Cardiac muscle cell (in vitro differentiated cells and primary cell): ENCODE results near the gene MYO19. TPM values are rescaled to one million over a fixed set of nuclear protein-coding genes. Genes with fewer than 3 reads are reported as not detected.

Experiments
- DNase-seq, 2 donors: peaks; one replicate each; pipeline versions ENCODE4 v3.0.0 to v3.0.0-alpha.2; 2010 to 2017; ENCODE audit warnings: low read depth in 1 of 2, low spot score in 1 of 2
- H3K27ac ChIP-seq: fragments of 200-600 bp; sonication (generic); 2 replicates; pipeline ENCODE4 v1.5.1; 2016
- H3K27me3 ChIP-seq: fragments of 200-600 bp; sonication (generic); 2 replicates; pipeline ENCODE4 v1.6.0; 2016; ENCODE audit warnings: control low read depth
- H3K36me3 ChIP-seq: fragments of 200-600 bp; sonication (generic); 2 replicates; pipeline ENCODE4 v1.5.1; 2016; ENCODE audit warnings: control low read depth
- H3K4me1 ChIP-seq: fragments of 200-600 bp; sonication (generic); 2 replicates; pipeline ENCODE4 v1.8.1; 2017; ENCODE audit warnings: low read depth, mild to moderate bottlenecking, mixed run types
- H3K4me3 ChIP-seq: fragments of 200-600 bp; sonication (generic); 2 replicates; pipeline ENCODE4 v1.5.1; 2016; ENCODE audit warnings: mild to moderate bottlenecking
- H3K9me3 ChIP-seq: fragments of 200-600 bp; sonication (generic); 2 replicates; pipeline ENCODE4 v1.5.1; 2017; ENCODE audit warnings: low read depth, mild to moderate bottlenecking, control low read depth
- polyA plus RNA-seq: library from polyadenylated mRNA; unstranded; fragments of >200 nt; fragmentation: Nextera tagmentation; extraction: Ambion mirVana; gene quantifications from 2 replicates; pipeline ENCODE4 v1.2.1, GENCODE V29; 2016
- total RNA-seq: library from RNA; depleted of rRNA; stranded (reverse); fragments of >200 nt; gene quantifications from 2 replicates; pipeline ENCODE4 v1.2.3, GENCODE V29; 2016
- TF ChIP-seq, protein P1 (sequence below): IDR thresholded peaks from 2 replicates; pipeline ENCODE4 v1.5.1; 2012; ENCODE audit warnings: low read depth, mild to moderate bottlenecking, low read length

MYO19 gene
- total RNA-seq (26.7 and 50.8 TPM in 2 replicates), polyA plus RNA-seq (21.0 and 28.9 TPM in 2 replicates)

DNA sequence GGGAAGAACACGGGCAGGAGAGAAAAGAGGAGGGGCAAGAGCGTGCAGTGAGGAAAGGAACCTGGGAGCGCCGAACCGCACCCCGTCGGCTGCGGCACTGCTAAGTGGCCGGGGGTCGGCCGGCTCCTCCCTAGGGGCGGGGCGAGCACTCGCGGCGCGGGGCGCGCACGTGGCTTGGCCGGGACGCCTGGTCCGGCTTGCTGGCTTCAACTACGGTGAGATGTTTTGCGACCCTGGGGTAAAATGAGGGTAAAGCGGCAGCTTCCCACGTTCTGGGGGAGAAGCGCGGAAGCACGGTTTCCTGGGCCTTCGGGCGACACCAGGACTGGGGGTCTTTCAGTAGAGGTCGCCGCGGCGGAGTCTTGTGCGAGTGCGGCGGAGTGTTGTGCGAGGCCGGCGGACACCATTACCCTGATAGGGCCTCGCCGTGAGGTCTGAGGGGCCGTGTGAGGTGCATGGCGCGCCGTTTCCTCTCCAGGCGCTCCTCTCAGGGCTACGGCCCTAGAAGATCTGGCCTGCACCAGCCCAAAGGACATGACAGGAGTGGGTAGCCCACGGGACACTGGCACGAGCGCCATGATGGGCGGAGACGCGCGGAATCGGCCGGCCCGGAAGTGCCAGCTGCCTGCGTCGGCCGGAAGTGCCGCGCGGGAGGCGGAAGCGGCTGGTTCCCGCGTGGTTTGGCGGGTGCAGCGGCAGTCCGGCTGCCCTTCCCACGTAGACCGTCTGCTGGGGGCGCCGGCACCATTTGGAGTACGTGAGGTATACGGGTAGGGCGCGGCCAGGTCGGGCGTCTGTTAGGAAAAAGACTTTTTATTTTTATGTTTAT is at the start of gene MYO19, which contains the start of gene PIGW:
TSS of gene MYO19 (minus strand) at position 29 of the 829 bp plus-strand sequence. CDS start 2,330 bp downstream, outside the sequence.
TSS of gene PIGW (plus strand) at position 148 of the 829 bp plus-strand sequence. CDS start 2,115 bp downstream, outside the sequence.
- Histone ChIP-seq H3K36me3 (peaks cover 5% of the 10 kb centered on the region), H3K4me3 (peak within 1 kb of the TSS; percentile 67)
- TF ChIP-seq, protein P1, sequence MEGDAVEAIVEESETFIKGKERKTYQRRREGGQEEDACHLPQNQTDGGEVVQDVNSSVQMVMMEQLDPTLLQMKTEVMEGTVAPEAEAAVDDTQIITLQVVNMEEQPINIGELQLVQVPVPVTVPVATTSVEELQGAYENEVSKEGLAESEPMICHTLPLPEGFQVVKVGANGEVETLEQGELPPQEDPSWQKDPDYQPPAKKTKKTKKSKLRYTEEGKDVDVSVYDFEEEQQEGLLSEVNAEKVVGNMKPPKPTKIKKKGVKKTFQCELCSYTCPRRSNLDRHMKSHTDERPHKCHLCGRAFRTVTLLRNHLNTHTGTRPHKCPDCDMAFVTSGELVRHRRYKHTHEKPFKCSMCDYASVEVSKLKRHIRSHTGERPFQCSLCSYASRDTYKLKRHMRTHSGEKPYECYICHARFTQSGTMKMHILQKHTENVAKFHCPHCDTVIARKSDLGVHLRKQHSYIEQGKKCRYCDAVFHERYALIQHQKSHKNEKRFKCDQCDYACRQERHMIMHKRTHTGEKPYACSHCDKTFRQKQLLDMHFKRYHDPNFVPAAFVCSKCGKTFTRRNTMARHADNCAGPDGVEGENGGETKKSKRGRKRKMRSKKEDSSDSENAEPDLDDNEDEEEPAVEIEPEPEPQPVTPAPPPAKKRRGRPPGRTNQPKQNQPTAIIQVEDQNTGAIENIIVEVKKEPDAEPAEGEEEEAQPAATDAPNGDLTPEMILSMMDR: peak; percentile 6

DNA sequence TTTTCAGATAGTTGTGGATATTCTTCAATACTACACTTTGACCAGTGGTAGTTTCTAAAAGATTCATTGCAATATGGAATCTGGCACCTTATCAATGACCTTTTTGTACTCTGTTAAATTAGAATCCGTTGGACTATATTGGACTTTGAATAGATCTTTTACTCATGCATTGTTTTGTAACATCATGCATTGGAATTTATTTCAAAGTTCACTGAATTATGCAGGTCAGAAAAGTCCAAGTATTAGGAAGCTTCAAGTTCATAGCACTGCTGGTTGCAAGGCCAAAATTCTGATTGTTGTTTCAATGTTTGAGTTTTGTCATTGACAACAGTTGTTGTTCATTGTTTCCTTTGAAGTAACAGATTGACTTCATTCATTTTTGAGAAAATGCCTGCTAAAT is 49.1 kb upstream of the MYO19 start:
- Histone ChIP-seq H3K27ac (no peak overlapping the region), H3K4me1 (no peaks in the 10 kb centered on the region), H3K27me3 (no peaks in the 10 kb centered on the region), H3K4me3 (no peak overlapping the region), H3K9me3 (no peaks in the 10 kb centered on the region), H3K36me3 (peaks cover 74% of the 10 kb centered on the region)
- TF ChIP-seq, protein P1: no peak
- DNase-seq: no peak

More for the DNA sequence above, at the start of gene MYO19, which contains the start of gene PIGW:
- Histone ChIP-seq H3K4me1 (no peaks in the 10 kb centered on the region), H3K27ac (peak within 1 kb of the TSS; percentile 86), H3K27me3 (no peaks in the 10 kb centered on the region), H3K9me3 (no peaks in the 10 kb centered on the region)
- peak; percentile 93 for DNase-seq

DNA sequence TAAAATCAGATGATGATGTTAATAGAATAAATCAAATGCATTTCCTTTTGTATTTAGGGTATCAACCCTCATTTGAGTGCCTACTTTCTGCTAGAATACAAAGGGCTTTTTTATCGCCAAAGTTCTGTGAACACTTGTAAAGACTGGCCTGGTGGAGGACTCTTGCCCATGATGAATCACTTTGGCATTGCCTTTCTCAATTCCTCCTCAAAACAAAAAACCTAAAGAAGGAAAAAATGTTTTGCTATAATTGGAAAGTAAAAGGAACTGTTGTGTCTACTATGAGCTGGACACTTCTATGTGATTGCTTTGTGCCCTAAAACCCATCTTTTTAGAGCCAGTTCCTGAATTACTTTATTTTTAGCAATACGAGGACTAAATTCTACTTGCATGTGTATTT is 44.0 kb upstream of the MYO19 start:
- TF ChIP-seq, protein P1: no peak
- Histone ChIP-seq H3K4me3 (no peak overlapping the region), H3K27me3 (no peaks in the 10 kb centered on the region), H3K9me3 (no peaks in the 10 kb centered on the region), H3K27ac (no peak overlapping the region), H3K36me3 (peaks cover 49% of the 10 kb centered on the region), H3K4me1 (no peaks in the 10 kb centered on the region)
- DNase-seq: peak in 1 of 2 donors; percentile 16

GRCh38 chr17:36576793-36577192 is 42.1 kb upstream of the MYO19 start:
- H3K4me1 ChIP-seq: no peaks in the 10 kb centered on the region
- no peak for DNase-seq
- no peak overlapping the region for H3K27ac ChIP-seq
- H3K4me3 ChIP-seq: no peak overlapping the region
- no peaks in the 10 kb centered on the region for H3K27me3 ChIP-seq
- TF ChIP-seq, protein P1: no peak
- no peaks in the 10 kb centered on the region for H3K9me3 ChIP-seq
- peaks cover 39% of the 10 kb centered on the region for H3K36me3 ChIP-seq

DNA sequence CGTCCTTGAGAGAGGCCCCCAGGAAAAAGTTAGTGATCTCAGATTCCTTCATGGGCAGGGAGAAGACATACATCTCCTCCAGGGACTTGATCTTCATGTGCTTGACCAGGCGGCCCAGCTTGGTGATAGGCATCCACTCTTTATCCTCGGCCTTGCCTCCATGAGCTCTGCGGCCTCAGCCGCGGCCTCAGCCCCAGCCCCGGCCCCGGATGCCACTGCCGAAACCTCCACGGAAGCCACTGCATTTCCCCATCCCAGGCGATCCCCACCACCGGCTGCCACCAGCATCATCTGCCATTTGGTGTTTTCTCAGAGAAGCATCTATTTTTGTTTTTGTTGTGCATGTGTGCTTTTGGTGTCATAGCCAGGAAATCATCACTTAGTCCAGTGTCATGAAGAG is 40.4 kb upstream of the MYO19 start:
- Histone ChIP-seq H3K36me3 (peaks cover 35% of the 10 kb centered on the region), H3K4me3 (no peak overlapping the region), H3K27ac (no peak overlapping the region), H3K4me1 (no peaks in the 10 kb centered on the region), H3K9me3 (no peaks in the 10 kb centered on the region), H3K27me3 (no peaks in the 10 kb centered on the region)
- TF ChIP-seq, protein P1: no peak
- no peak for DNase-seq
